ENCODE measurements around the gene PPIH.

GRCh38 chr1:42713293-42713692 lies 55.1 kb downstream of the PPIH start:
- TF ChIP-seq POLR2AphosphoS5 (IDR thresholded peaks at IDR 0.05; ENCODE audit: low read depth) = no peak
- no peak for TF ChIP-seq CREB1 (CRISPR knock-in tag; IDR thresholded peaks at IDR 0.05; ENCODE audit: low read depth)
- TF ChIP-seq EZH2phosphoT487 (IDR thresholded peaks at IDR 0.05; ENCODE audit: unreplicated experiment) = no peak
- no peak for TF ChIP-seq CTCF (conservative IDR thresholded peaks at IDR 0.05; ENCODE audit: low read depth in 2 of 2)
- no peak for TF ChIP-seq JUNB (IDR thresholded peaks at IDR 0.05; ENCODE audit: unreplicated experiment)
- TF ChIP-seq STAT1 (IDR thresholded peaks at IDR 0.05; ENCODE audit: unreplicated experiment) = no peak

Data from GM23338 (cell line).